ENCODE data around the gene RAB26.
A peak's percentile ranks its signal among the peaks of the same experiment; 100 is the strongest.
"Not testable (repeated sequence)": the region's sequence is repeated elsewhere in the genome, so short reads cannot be mapped to it uniquely, and the experiment has no call there.

Gene RAB26, protein sequence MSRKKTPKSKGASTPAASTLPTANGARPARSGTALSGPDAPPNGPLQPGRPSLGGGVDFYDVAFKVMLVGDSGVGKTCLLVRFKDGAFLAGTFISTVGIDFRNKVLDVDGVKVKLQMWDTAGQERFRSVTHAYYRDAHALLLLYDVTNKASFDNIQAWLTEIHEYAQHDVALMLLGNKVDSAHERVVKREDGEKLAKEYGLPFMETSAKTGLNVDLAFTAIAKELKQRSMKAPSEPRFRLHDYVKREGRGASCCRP

DNA sequence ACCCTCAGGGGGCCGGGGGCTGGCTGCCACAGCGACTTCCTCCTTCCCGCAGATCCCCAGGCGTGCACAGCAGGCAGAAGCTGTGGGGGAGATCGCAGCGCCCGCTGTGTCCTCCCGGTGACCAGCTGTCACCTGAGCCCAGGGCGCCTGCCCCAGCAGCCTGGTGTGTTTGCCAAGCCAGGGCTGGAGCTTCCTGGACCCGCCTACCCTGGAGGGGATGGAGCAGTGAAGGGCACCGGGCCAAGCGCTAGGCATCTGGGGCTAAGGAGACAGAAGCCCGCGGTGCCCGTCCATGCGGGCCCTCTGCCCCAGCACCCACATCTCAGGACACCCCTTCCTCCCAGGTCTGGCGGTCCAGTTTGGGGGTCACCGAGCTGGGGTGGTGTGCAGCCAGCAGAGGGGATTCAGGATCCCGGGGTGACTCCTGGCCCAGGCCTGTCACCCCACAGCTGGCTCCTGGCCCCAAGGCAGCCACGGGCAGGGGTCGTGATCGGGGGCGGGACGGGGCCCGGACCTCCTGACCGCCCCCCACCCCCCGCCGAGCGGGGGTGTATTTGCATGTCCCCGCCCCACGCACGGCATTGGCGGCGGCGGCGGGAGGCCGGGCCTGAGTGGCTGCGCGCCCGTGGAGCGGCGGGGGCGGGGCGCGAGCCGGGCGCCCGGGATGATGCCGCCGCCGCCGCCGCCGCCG lies at the start of gene RAB26:
RAB26 (plus strand) TSS at position 645 of the 691 bp plus-strand sequence. CDS start 159 bp downstream, outside the sequence.
- Histone ChIP-seq H3K4me3 (peak within 1 kb of the TSS; percentile 27), H3K36me3 (replicated peaks) (peaks cover 22% of the 10 kb centered on the region), H3K27me3 (ENCODE audit: low read depth) (no peaks in the 10 kb centered on the region), H3K4me1 (peaks cover 34% of the 10 kb centered on the region), H3K9me3 (no peaks in the 10 kb centered on the region)
- peak; percentile 26 to 76 for DNase-seq (ENCODE audit: low spot score in 2 of 2)
- in situ Hi-C loops (cut with MboI; ENCODE audit: low sequenced_read_pairs), result no loop called here

DNA sequence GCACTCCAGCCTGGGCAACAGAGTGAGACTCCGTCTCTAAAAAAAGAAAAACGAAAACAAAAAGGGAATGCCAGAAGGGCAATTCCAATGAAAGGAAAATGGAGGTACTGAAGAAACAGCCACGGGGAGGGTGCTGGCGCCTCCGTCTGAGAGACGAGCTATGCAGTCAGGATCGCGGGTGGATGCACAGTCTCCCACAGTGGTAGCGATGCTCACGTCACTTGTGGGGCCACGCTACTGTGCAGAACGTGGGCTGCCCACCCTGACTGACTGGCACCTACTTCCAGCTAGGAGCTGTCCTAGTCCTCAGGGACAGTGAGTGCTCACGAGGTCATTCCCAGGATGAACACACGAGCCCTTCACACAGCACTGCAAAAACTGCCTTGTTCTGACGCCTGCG lies 46.8 kb upstream of the RAB26 start:
- H3K4me1 ChIP-seq; in situ Hi-C loops (cut with MboI; ENCODE audit: low sequenced_read_pairs); H3K4me3 ChIP-seq; DNase-seq (ENCODE audit: low spot score in 2 of 2); H3K36me3 ChIP-seq (replicated peaks); H3K27me3 ChIP-seq (ENCODE audit: low read depth); H3K9me3 ChIP-seq: not testable (repeated sequence)

DNA sequence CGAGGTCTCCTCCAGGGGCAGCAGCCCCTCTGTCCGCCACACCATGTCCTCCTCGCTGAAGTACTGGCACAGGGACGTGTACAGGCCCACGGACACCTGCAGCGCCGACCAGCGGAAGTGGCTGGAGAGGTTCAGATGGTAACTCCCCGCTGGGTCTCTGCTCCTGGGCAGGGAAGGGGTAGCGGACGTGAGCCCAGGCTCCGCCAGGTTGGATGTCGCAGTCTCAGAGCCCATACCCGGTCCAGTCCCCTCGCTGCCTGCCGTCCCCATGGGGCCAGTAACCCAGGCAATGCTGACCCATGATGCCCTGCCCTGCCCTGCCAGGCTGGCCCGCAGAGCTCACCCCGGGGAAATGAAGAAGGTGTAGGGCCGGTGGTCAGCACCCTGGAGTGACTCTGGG lies 46.0 kb upstream of the RAB26 start:
- Histone ChIP-seq H3K4me1 (no peaks in the 10 kb centered on the region), H3K4me3 (no peak overlapping the region), H3K36me3 (replicated peaks) (no peaks in the 10 kb centered on the region), H3K27me3 (ENCODE audit: low read depth) (no peaks in the 10 kb centered on the region), H3K9me3 (no peaks in the 10 kb centered on the region)
- no peak for DNase-seq (ENCODE audit: low spot score in 2 of 2)
- in situ Hi-C loops (cut with MboI; ENCODE audit: low sequenced_read_pairs), result no loop called here

DNA sequence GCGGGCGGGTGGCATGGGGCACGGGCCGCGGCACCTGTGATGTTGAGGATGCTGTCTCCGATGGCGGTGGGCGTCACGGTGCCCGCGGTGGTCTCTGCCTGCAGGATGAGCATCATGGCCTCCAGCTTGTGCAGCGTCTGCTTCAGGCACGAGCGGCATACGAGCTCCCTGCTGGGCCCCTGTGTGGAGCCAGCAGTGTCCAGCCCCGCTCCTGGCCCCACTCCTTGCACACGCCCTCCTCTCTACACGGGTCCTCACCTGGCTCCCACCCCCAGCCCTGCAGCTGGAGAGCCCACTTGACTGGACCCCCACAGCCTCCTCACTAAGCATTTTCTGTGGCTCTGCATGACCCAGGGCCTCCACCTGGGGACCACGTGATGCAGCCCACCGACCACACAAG lies 44.0 kb upstream of the RAB26 start:
- H3K9me3 ChIP-seq; in situ Hi-C loops (cut with MboI; ENCODE audit: low sequenced_read_pairs); H3K4me3 ChIP-seq; H3K27me3 ChIP-seq (ENCODE audit: low read depth); H3K4me1 ChIP-seq; H3K36me3 ChIP-seq (replicated peaks); DNase-seq (ENCODE audit: low spot score in 2 of 2): not testable (repeated sequence)

DNA sequence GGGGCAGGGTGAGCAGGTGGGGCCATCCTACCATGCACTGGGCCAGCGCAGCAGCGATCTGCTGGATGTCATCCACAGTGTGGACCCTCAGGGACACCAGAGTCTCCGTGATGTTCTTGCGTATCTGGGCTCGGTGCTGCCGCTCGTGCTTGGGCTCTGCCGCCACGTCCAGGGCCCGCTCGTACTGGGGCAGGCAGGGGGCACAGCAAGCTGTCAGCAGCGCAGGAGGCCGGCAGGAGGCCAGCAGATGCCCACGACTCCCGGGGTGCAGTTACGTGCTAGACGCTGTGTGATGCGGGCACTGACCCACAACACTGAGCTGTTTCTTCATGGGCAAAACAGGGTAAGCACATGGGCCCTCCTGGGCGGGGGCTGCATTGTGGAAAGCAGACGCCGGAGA lies 43.1 kb upstream of the RAB26 start:
- H3K4me3 ChIP-seq; H3K27me3 ChIP-seq (ENCODE audit: low read depth); in situ Hi-C loops (cut with MboI; ENCODE audit: low sequenced_read_pairs); DNase-seq (ENCODE audit: low spot score in 2 of 2); H3K9me3 ChIP-seq; H3K36me3 ChIP-seq (replicated peaks); H3K4me1 ChIP-seq: not testable (repeated sequence)

DNA sequence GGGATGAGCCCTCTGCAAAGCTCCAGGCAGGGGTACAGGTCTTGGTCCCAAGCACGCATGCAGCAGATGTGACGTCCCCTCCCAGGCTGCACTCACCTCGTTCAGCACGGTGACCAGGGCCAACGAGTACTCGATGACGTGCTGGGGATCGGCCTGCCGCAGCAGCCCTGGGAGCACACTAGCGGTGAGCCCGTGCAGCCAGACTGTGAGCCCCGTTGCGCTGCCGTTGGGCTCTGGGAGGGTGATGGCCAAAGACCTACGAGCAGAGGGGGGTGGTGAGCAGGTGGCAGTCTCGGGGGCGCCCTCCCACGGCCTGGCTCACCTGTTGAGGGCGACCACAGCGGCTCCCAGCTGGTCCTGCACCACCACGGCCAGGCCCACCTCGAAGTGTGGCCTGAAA lies 42.7 kb upstream of the RAB26 start:
- H3K9me3 ChIP-seq; in situ Hi-C loops (cut with MboI; ENCODE audit: low sequenced_read_pairs); DNase-seq (ENCODE audit: low spot score in 2 of 2); H3K4me1 ChIP-seq; H3K4me3 ChIP-seq; H3K36me3 ChIP-seq (replicated peaks); H3K27me3 ChIP-seq (ENCODE audit: low read depth): not testable (repeated sequence)

DNA sequence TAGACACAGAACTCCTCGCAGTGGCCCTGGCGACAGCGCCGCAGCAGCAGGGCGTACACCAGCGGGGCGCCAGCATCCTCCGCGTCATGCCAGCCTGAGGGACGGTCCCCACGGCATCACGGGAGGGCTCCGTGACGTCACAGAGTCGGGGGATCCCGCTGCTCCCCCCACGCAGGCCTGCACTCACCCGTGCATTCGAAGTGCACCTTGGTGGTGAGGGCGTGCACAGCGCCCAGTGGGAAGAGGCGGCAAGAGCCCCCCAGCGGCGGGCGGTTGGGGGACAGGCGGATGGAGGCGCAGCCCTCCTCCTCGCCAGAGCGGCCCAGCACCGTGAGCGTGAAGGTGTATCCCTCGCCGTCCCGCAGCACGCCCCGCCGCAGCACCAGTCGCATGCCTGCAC lies 42.2 kb upstream of the RAB26 start:
- in situ Hi-C loops (cut with MboI; ENCODE audit: low sequenced_read_pairs), result not testable (repeated sequence)

DNA sequence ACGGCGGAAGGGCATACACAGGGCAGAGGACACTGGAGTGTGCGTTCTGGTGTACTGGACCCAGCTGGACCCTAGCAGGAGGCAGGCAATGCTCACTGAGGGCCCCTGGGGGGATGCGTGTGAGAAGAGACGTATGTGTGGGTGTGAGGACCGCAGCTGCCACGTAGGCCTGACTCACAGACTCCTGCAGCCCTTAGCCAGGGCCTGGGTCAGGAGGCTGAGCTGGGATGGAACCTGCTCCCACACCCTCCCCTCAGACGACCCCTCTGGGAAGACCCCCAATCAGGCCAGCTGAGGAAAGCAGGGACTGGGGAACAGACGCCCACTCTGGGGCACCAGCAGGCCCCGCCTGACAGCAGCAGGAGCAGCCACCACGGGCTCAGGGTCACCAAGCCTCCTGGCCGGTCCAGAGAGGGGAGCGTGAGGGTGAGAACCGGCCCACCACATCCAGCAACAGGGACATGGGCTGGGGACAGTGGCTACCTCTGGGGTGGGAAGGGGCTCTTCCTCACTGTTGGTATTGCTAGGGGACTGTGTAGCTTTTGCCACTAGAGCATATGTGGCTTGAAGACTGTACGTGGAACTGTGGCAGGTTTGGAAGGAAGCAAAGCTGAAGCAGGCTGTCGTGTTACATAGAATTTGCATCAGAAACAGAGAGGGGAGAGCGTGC lies 41.2 kb upstream of the RAB26 start:
- H3K9me3 ChIP-seq; H3K4me1 ChIP-seq; H3K4me3 ChIP-seq; in situ Hi-C loops (cut with MboI; ENCODE audit: low sequenced_read_pairs); H3K36me3 ChIP-seq (replicated peaks); DNase-seq (ENCODE audit: low spot score in 2 of 2); H3K27me3 ChIP-seq (ENCODE audit: low read depth): not testable (repeated sequence)

More for the DNA sequence above, 42.2 kb upstream of the RAB26 start:
- not testable (repeated sequence) for H3K27me3 ChIP-seq (ENCODE audit: low read depth); H3K4me3 ChIP-seq; H3K4me1 ChIP-seq; DNase-seq (ENCODE audit: low spot score in 2 of 2); H3K9me3 ChIP-seq; H3K36me3 ChIP-seq (replicated peaks)

DNA sequence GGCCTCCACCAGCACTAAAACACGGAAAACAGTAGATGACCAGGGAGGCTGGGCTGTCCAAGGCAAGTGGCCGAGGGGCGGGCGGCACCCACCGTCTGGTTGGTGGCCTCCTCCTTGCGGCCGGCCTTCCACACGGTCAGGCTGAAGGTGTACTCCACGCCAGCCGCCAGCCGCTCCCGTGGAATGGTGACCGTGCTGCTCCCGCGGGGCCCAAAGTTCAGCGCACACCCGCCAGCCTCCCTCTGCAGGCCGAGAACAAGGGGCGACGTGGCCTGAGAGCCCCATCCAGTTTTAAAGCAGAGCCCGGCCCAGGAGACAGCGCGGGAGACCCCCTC lies 40.7 kb upstream of the RAB26 start:
- H3K27me3 ChIP-seq (ENCODE audit: low read depth); DNase-seq (ENCODE audit: low spot score in 2 of 2); in situ Hi-C loops (cut with MboI; ENCODE audit: low sequenced_read_pairs); H3K36me3 ChIP-seq (replicated peaks); H3K4me3 ChIP-seq; H3K4me1 ChIP-seq; H3K9me3 ChIP-seq: not testable (repeated sequence)

DNA sequence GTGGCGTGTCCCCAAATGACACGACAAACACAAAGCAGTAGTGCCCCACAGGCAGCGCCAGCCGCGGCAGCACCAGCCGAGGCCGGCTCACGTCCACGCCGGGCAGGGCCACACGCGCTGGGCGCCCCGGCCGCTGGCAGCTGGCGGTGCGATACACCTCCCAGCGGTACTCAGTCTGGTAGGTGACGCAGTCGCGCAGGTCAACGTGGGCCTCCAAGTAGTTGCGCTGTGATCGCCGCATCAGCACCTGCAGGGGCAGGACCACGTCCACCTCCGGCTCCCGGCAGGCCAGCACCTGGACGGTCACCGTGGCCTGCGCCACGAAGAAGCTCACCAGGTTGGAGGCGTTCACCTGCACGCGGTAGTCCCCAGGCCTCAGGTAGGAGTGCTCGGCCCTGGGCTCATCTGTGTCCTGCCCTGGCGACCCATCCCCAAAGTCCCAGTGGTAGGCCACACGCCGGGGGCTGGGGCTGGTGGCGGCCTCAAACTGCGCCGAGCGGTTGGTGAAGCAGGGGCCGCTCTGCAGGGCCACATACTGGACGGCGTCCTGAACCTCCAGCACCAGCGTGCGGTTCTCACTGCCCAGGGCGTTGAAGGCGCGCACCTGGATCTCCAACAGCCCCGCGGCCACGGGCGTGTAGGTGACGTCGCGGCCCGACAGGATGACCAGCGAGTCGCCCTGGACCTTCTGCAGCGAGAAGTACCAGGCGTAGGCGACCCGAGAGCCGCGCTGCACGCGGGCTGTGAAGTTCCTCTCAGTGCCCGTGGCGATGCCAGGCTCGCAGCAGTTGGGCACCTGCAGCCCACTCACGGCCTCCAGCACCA lies 39.8 kb upstream of the RAB26 start:
- DNase-seq (ENCODE audit: low spot score in 2 of 2); H3K4me1 ChIP-seq; H3K4me3 ChIP-seq; in situ Hi-C loops (cut with MboI; ENCODE audit: low sequenced_read_pairs); H3K36me3 ChIP-seq (replicated peaks); H3K9me3 ChIP-seq; H3K27me3 ChIP-seq (ENCODE audit: low read depth): not testable (repeated sequence)

DNA sequence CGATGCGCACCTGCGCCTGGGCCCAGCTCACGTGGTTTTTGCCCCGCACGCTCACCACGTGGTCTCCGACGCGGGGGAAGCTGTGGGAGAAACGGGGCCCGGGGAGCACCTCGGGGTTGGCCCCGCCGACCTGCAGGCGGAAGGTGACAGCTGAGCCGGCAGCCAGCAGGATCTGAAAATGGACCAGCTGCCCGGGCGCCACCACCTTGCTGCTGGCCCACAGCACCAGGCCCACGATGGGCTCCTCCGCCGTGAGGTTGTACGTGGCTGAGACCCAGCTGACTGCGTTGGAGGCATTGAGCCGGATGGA lies 39.2 kb upstream of the RAB26 start:
- DNase-seq (ENCODE audit: low spot score in 2 of 2); H3K9me3 ChIP-seq; in situ Hi-C loops (cut with MboI; ENCODE audit: low sequenced_read_pairs); H3K27me3 ChIP-seq (ENCODE audit: low read depth); H3K4me3 ChIP-seq; H3K36me3 ChIP-seq (replicated peaks); H3K4me1 ChIP-seq: not testable (repeated sequence)

DNA sequence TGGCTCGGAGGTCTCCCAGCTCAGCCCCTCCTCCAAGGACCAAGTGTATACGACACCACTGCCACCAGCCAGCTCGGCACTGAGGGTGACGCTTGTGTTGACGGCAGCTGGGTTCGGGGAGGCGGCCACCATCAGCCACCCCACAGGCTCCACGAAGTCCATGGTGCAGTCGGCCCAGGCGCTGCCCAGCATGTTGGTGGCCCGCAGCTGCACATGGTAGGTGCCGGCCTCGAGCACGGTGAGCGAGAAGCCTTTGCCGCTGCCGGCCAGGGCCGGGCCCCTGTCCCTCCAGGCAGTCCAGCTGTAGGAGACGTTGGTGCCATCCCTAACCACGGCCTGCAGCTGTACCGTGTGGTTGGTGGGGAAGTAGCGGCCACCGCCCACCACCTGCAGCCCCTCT lies 38.6 kb upstream of the RAB26 start:
- H3K9me3 ChIP-seq; H3K4me3 ChIP-seq; H3K4me1 ChIP-seq; H3K27me3 ChIP-seq (ENCODE audit: low read depth); DNase-seq (ENCODE audit: low spot score in 2 of 2); in situ Hi-C loops (cut with MboI; ENCODE audit: low sequenced_read_pairs); H3K36me3 ChIP-seq (replicated peaks): not testable (repeated sequence)

DNA sequence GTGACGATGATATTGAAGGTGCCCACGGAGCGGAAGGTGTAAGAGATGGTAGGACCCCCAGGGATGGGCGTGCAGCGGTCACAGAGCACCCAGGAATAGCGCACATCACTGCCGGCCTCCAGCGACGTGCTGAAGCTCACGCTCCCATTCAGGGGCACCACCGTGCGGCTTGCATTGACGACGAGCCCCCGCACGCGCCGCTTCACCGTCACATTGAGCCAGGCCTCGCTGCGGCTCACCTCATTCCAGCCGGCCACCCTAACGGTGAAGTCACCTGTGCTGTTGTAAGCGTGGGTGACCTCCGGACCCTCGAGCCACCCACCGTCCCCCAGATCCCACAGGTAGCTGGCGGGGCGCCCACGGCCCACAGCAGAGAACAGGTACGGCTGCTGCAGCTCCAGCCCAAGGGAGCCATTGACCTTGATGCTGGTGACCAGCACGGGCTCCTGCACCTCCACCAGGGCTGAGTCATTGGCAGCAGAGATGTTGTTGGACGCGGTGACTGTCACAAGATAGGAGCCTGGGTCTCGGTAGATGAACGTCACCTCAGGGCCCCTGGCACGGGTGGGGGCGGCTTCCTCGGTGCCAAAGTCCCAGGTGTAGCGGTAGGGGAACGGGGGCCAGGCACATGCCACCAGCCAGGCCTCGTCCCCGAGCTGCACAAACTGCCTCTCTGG lies 38.0 kb upstream of the RAB26 start:
- DNase-seq (ENCODE audit: low spot score in 2 of 2), result not testable (repeated sequence)

DNA sequence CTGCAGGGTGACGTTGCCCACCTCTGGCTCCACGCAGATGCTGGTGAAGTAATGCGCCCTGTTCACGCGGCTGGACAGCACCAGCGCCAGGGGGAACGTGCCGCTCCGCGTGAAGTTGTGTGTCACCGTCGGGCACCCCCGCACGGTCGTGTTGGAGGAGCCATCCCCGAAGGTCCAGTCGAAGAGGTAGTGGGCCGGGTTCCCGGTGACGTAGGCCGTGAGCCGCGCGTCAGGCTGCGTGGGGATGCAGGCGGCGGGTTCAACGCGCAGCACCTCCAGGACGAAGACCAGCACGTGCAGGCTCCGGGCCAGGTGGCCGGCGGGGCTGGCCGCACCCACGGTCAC lies 37.4 kb upstream of the RAB26 start:
- DNase-seq (ENCODE audit: low spot score in 2 of 2); H3K4me1 ChIP-seq; H3K36me3 ChIP-seq (replicated peaks); H3K9me3 ChIP-seq; H3K27me3 ChIP-seq (ENCODE audit: low read depth); in situ Hi-C loops (cut with MboI; ENCODE audit: low sequenced_read_pairs); H3K4me3 ChIP-seq: not testable (repeated sequence)

More for the DNA sequence above, 38.0 kb upstream of the RAB26 start:
- H3K27me3 ChIP-seq (ENCODE audit: low read depth); H3K4me1 ChIP-seq; H3K9me3 ChIP-seq; H3K36me3 ChIP-seq (replicated peaks); H3K4me3 ChIP-seq; in situ Hi-C loops (cut with MboI; ENCODE audit: low sequenced_read_pairs): not testable (repeated sequence)

All from HAP-1 (cell line).